Ascending aorta (tissue), 2 donors: Measurements from ENCODE around the gene NMNAT2. TPM values are rescaled to one million over a fixed set of nuclear protein-coding genes. Genes with fewer than 3 reads are reported as not detected.

Source experiments
- DNase-seq, 2 donors: peaks; one replicate each; pipeline ENCODE4 v3.0.0-alpha.2; 2019; ENCODE audit warnings: low spot score in 2 of 2
- H3K27ac ChIP-seq, 2 donors: fragments of 200-600 bp; sonication (generic); one replicate each; pipeline ENCODE4 v1.5.1; 2016 to 2017; ENCODE audit warnings: mild to moderate bottlenecking in 1 of 2
- H3K27me3 ChIP-seq: fragments of 200-600 bp; sonication (generic); one replicate; pipeline ENCODE4 v1.5.1; 2017
- H3K36me3 ChIP-seq, 2 donors: fragments of 200-600 bp; sonication (generic); one replicate each; pipeline ENCODE4 v1.5.1; 2016
- H3K4me1 ChIP-seq, 2 donors: fragments of 200-600 bp; sonication (generic); one replicate each; pipeline ENCODE4 v1.5.1; 2016 to 2017; ENCODE audit warnings: mild to moderate bottlenecking in 1 of 2
- H3K4me3 ChIP-seq, 2 donors: fragments of 200-600 bp; sonication (generic); one replicate each; pipeline ENCODE4 v1.5.1; 2016 to 2017; ENCODE audit warnings: mild to moderate bottlenecking in 1 of 2
- H3K9me3 ChIP-seq, 2 donors: fragments of 200-600 bp; sonication (generic); one replicate each; pipeline ENCODE4 v1.5.1; 2016
- intact Hi-C: fragments of 100-400 bp; cut with DNase I; formaldehyde crosslinking; loops from one replicate; pipeline ENCODE4 v1.15.1; 2023
- total RNA-seq: library from RNA; depleted of rRNA; stranded (reverse); fragments of >200 nt; gene quantifications from one replicate; pipeline ENCODE4 v1.1.0, GENCODE V29; 2016
- TF ChIP-seq, protein P1 (sequence below), 3 experiments: fragments of 200-600 bp in 2 of 3; fragments of 450-650 bp in 1 of 3; sonication (generic) in 2 of 3; IDR thresholded peaks; one replicate each; pipeline ENCODE4 v1.5.1; 2016 to 2019; ENCODE audit warnings: antibody characterized with exemption in 3 of 3, mild to moderate bottlenecking in 1 of 3, moderate library complexity in 1 of 3

Gene NMNAT2
- total RNA-seq, 1 donor from 2014 or later = 0.53 TPM

- Histone ChIP-seq H3K27ac (peak overlapping the region; percentile 58 to 70), H3K27me3 (no peaks in the 10 kb centered on the region), H3K4me1 (peaks cover 2 to 19% of the 10 kb centered on the region in 2 donors), H3K36me3 (no peaks in the 10 kb centered on the region), H3K9me3 (no peaks in the 10 kb centered on the region), H3K4me3 (no peak overlapping the region)
- intact Hi-C loops = loop anchor here (5.0 kb wide), 2 partner anchors 190 to 260 kb away; partner anchors contain the start of genes LAMC1 and SMG7
- DNase-seq = no peak
- TF ChIP-seq, protein P1, sequence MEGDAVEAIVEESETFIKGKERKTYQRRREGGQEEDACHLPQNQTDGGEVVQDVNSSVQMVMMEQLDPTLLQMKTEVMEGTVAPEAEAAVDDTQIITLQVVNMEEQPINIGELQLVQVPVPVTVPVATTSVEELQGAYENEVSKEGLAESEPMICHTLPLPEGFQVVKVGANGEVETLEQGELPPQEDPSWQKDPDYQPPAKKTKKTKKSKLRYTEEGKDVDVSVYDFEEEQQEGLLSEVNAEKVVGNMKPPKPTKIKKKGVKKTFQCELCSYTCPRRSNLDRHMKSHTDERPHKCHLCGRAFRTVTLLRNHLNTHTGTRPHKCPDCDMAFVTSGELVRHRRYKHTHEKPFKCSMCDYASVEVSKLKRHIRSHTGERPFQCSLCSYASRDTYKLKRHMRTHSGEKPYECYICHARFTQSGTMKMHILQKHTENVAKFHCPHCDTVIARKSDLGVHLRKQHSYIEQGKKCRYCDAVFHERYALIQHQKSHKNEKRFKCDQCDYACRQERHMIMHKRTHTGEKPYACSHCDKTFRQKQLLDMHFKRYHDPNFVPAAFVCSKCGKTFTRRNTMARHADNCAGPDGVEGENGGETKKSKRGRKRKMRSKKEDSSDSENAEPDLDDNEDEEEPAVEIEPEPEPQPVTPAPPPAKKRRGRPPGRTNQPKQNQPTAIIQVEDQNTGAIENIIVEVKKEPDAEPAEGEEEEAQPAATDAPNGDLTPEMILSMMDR (IDR thresholded peaks at IDR 0.05) = no peak
Measured at GRCh38 chr1:183282101-183282855, 135.9 kb downstream of the NMNAT2 start.

GRCh38 chr1:183281553-183282091 is 136.6 kb downstream of the NMNAT2 start:
- TF ChIP-seq, protein P1 (IDR thresholded peaks at IDR 0.05) = peak; percentile 91 to 96 (median 91)
- intact Hi-C loops = loop anchor here (1.0 to 5.0 kb wide), 4 partner anchors 37 to 319 kb away; partner anchors contain the start of genes LAMC1 and SMG7
- DNase-seq = peak; percentile 69 to 97
- Histone ChIP-seq H3K36me3 (no peaks in the 10 kb centered on the region), H3K4me3 (no peak overlapping the region), H3K4me1 (peaks cover 2 to 14% of the 10 kb centered on the region in 2 donors), H3K9me3 (no peaks in the 10 kb centered on the region), H3K27ac (peak overlapping the region; percentile 58 to 70), H3K27me3 (no peaks in the 10 kb centered on the region)

DNA sequence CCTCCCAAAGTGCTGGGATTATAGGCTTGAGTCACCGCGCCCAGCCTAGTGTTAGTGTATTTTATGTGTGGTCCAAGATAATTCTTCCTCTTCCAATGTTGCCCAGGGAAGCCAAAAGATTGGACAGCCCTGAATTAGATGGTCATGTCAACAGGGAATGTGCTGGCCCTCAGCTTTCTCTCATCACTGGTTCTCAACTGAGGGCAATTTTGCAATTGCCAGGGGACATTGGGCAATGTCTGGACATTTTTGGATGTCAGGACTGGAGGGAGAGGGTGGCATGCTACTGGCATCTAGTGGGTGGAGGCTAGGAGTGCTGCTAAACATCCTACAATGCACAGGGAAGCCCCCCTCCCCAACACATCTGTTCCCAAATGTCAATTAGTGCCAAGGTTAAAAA is 137.1 kb downstream of the NMNAT2 start:
- no peaks in the 10 kb centered on the region for H3K36me3 ChIP-seq
- H3K4me3 ChIP-seq = no peak overlapping the region
- no peaks in the 10 kb centered on the region for H3K9me3 ChIP-seq
- peaks cover 2 to 14% of the 10 kb centered on the region in 2 donors for H3K4me1 ChIP-seq
- peak in 1 of 2 donors; percentile 85 for DNase-seq
- H3K27ac ChIP-seq = peak overlapping the region; percentile 58 to 70
- no peaks in the 10 kb centered on the region for H3K27me3 ChIP-seq
- TF ChIP-seq, protein P1 (IDR thresholded peaks at IDR 0.05) = no peak
- intact Hi-C loops = loop anchor here (1.0 to 5.0 kb wide), 4 partner anchors 37 to 319 kb away; partner anchors contain the start of genes LAMC1 and SMG7

- intact Hi-C loops = loop anchor here (5.0 kb wide), 2 partner anchors 192 to 258 kb away; partner anchors contain the start of genes LAMC1 and SMG7
- DNase-seq = peak in 1 of 2 donors; percentile 73
- TF ChIP-seq, protein P1 (IDR thresholded peaks at IDR 0.05) = no peak
- Histone ChIP-seq H3K27ac (no peak overlapping the region), H3K9me3 (no peaks in the 10 kb centered on the region), H3K36me3 (no peaks in the 10 kb centered on the region), H3K27me3 (no peaks in the 10 kb centered on the region), H3K4me3 (no peak overlapping the region), H3K4me1 (peaks cover 2 to 10% of the 10 kb centered on the region in 2 donors)
Measured at GRCh38 chr1:183279835-183280234, 138.3 kb downstream of the NMNAT2 start.

DNA sequence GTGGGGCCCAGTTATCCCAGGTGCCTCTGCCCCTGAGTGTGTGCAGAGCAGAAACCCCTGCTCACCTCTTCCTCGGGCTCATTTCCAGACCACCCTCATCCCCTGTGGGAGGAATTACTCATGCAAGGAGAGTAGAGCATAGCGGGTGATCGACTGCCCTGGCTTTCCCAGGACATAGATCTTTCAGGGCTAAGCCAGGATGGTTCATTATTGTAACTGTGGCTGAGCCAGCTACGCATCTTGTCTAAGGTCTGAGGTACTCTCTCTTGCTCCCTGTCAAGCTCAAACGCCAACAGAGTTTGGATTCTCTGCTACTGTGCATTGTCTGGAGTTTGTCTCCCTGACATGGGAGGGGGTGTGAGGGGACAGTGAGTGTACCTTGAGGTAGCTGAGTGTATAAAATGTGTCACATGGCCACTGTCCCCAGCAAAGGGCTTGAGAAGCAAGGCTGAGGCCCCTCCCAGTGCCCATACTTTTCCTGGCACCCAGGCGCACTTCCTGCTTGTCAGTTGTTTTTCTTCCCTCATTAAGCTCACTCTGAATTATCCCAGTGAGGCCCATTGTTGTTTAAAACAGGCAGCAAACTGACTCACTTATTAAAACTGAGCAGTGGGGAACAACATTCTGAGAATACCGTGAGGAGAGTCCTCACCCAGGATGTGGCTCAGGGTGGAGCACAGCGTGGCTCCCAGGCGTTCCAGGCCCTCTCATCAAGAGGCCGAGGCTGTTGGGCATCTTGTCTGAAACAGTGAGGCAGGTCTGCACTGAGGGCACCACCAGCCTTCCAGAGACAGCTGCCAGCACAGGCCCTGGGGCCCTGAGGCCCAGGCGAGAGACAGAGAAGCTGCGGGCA is 139.2 kb downstream of the NMNAT2 start:
- TF ChIP-seq, protein P1 (IDR thresholded peaks at IDR 0.05) = no peak
- DNase-seq = peak in 1 of 2 donors; percentile 60
- intact Hi-C loops = no loop called here
- H3K27me3 ChIP-seq = no peaks in the 10 kb centered on the region
- H3K27ac ChIP-seq = peak overlapping the region; percentile 4 to 43
- no peaks in the 10 kb centered on the region for H3K36me3 ChIP-seq
- no peak overlapping the region for H3K4me3 ChIP-seq
- H3K9me3 ChIP-seq = no peaks in the 10 kb centered on the region
- H3K4me1 ChIP-seq = peaks cover 2 to 10% of the 10 kb centered on the region in 2 donors
